Measurements from ENCODE around the gene ZSCAN18. TPM values are rescaled to one million over a fixed set of nuclear protein-coding genes. Genes with fewer than 3 reads are reported as not detected.

Gene ZSCAN18
- total RNA-seq, 1 donor from 2014 or later = 50.6 TPM

DNA sequence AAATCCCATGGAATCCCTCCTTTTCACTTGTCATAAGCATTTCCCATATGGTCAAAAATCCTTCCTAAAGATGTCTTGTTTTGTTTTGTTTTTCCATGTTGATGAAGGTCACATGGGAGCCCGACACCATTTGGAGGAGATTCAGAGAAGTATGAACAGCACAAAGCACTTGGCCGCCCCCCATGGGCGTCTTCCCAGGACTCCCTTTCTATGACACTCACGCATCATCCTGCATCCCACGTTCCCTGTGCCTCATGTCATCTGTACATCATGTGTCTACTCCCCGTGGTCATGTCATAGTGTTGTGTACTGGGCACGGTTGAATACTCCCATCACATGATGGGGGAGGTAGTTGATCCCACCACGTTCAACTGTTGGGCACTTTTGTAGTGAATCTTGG, 62.2 kb downstream of the ZSCAN18 start:
- Histone ChIP-seq H3K27ac (ENCODE audit: low read depth, low read length) (no peak overlapping the region), H3K9me3 (ENCODE audit: control insufficient read depth in 3 of 3, low read length in 3 of 3) (peaks cover 3 to 12% (median 5%) of the 10 kb centered on the region in 3 donors), H3K4me1 (ENCODE audit: control insufficient read depth in 3 of 3, insufficient read depth in 3 of 3, low read length in 3 of 3) (no peaks in the 10 kb centered on the region), H3K9ac (ENCODE audit: low read depth in 1 of 3, low read length in 3 of 3) (no peak overlapping the region), H3K27me3 (ENCODE audit: control insufficient read depth in 3 of 3, insufficient read depth in 3 of 3, low read length in 3 of 3) (peaks cover 4 to 11% (median 8%) of the 10 kb centered on the region in 3 donors), H3K36me3 (ENCODE audit: control insufficient read depth in 3 of 3, insufficient read depth in 3 of 3, low read length in 3 of 3) (no peaks in the 10 kb centered on the region), H3K4me3 (ENCODE audit: low read length in 3 of 3) (no peak overlapping the region)

DNA sequence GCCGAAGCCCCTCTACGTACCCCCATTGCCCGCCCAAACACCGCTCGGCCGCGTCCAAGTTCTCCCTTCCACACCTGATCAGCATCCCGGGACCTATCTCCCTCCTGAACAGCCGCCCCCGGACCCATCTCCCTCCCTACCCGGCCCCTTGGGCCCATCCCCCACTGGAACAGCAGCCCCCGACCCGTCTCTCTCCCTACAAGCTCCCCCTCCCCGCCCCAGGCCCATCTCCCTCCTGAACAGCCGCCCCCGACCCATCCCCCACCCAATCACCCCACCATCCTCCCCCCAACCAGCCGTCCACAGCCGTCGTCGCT, 63.6 kb downstream of the ZSCAN18 start:
- H3K4me1 ChIP-seq (ENCODE audit: control insufficient read depth in 3 of 3, insufficient read depth in 3 of 3, low read length in 3 of 3) = no peaks in the 10 kb centered on the region
- H3K9ac ChIP-seq (ENCODE audit: low read depth in 1 of 3, low read length in 3 of 3) = no peak overlapping the region
- no peak overlapping the region for H3K4me3 ChIP-seq (ENCODE audit: low read length in 3 of 3)
- no peaks in the 10 kb centered on the region for H3K36me3 ChIP-seq (ENCODE audit: control insufficient read depth in 3 of 3, insufficient read depth in 3 of 3, low read length in 3 of 3)
- peaks cover 3 to 7% (median 5%) of the 10 kb centered on the region in 3 donors for H3K9me3 ChIP-seq (ENCODE audit: control insufficient read depth in 3 of 3, low read length in 3 of 3)
- H3K27me3 ChIP-seq (ENCODE audit: control insufficient read depth in 3 of 3, insufficient read depth in 3 of 3, low read length in 3 of 3) = peaks cover 4 to 11% (median 8%) of the 10 kb centered on the region in 3 donors
- H3K27ac ChIP-seq (ENCODE audit: low read depth, low read length) = no peak overlapping the region

Other genes with a start within 250 kb of the ZSCAN18 start
- 18.8 TPM for gene ZNF587, start 248.4 kb downstream of the ZSCAN18 start, total RNA-seq
- 13.0 TPM for gene ZNF814, start 209.2 kb downstream of the ZSCAN18 start, total RNA-seq
- 14.1 TPM for gene ZNF417, start 181.6 kb downstream of the ZSCAN18 start, total RNA-seq
- 17.2 TPM for gene ZNF418, start 162.8 kb downstream of the ZSCAN18 start, total RNA-seq
- gene ZNF256, start 150.5 kb downstream of the ZSCAN18 start, total RNA-seq = 12.0 TPM
- not detected for gene C19orf18, start 123.7 kb downstream of the ZSCAN18 start, total RNA-seq
- gene ZNF606, start 95.4 kb downstream of the ZSCAN18 start, total RNA-seq = 15.1 TPM
- gene ZSCAN1, start 64.2 kb downstream of the ZSCAN18 start, total RNA-seq = not detected
- 10.4 TPM for gene ZNF135, start 38.9 kb downstream of the ZSCAN18 start, total RNA-seq
- 16.2 TPM for gene ZNF329, start 52.6 kb upstream of the ZSCAN18 start, total RNA-seq
- 11.0 TPM for gene ZNF274, start 84.8 kb upstream of the ZSCAN18 start, total RNA-seq
- gene ZNF544, start 130.7 kb upstream of the ZSCAN18 start, total RNA-seq = 26.1 TPM
- 6.3 TPM for gene ZNF8, start 180.7 kb upstream of the ZSCAN18 start, total RNA-seq
- gene ERVK3-1, start 207.1 kb upstream of the ZSCAN18 start, total RNA-seq = 14.1 TPM
- gene ZSCAN22, start 228.8 kb upstream of the ZSCAN18 start, total RNA-seq = 2.6 TPM

All from skeletal muscle tissue (tissue), 4 donors.